Peyer's patch (tissue), 4 donors: ENCODE results near the gene SYNPO.

Source experiments
- CTCF ChIP-seq, 6 experiments: fragments of 450-650 bp in 4 of 6; fragments of 200-600 bp in 2 of 6; sonication (generic) in 1 of 6; IDR thresholded peaks; one replicate each; pipeline ENCODE4 v1.5.1; 2017 to 2019; ENCODE audit warnings: antibody characterized with exemption in 6 of 6, mild to moderate bottlenecking in 3 of 6, moderate library complexity in 1 of 6
- POLR2A ChIP-seq, 2 donors: fragments of 450-650 bp; IDR thresholded peaks; one replicate each; pipeline ENCODE4 v1.5.1; 2017; ENCODE audit warnings: antibody characterized with exemption in 2 of 2, mild to moderate bottlenecking in 2 of 2, moderate library complexity in 2 of 2

- no peak for TF ChIP-seq CTCF (IDR thresholded peaks at IDR 0.05)
- no peak for TF ChIP-seq POLR2A (IDR thresholded peaks at IDR 0.05)
Observed at GRCh38 chr5:150642567-150642927, 2.1 kb downstream of the SYNPO start.
